ENCODE measurements around the gene KIF3C. TPM values are rescaled to one million over a fixed set of nuclear protein-coding genes. Genes with fewer than 3 reads are reported as not detected.
A peak's percentile ranks its signal among the peaks of the same experiment; 100 is the strongest.
"Not testable (repeated sequence)": the region's sequence is repeated elsewhere in the genome, so short reads cannot be mapped to it uniquely, and the experiment has no call there.

Gene KIF3C
- total RNA-seq, 2 donors from 2014 or later: 3.0 to 5.3 TPM

GRCh38 chr2:26001743-26002351 is 19.6 kb upstream of the KIF3C start:
- DNase-seq (peak; percentile 67), ATAC-seq (peak; percentile 55 to 91)
- intact Hi-C loops (cut with DNase I): no loop called here

GRCh38 chr2:26000561-26001082 is 18.3 kb upstream of the KIF3C start:
- no peak for DNase-seq
- intact Hi-C loops (cut with DNase I): no loop called here
- peak in 1 of 2 donors; percentile 41 for ATAC-seq

- ATAC-seq; intact Hi-C loops (cut with DNase I); DNase-seq: not testable (repeated sequence)
These were observed 17.1 kb upstream of the KIF3C start for GRCh38 chr2:25999406-25999805.

DNA sequence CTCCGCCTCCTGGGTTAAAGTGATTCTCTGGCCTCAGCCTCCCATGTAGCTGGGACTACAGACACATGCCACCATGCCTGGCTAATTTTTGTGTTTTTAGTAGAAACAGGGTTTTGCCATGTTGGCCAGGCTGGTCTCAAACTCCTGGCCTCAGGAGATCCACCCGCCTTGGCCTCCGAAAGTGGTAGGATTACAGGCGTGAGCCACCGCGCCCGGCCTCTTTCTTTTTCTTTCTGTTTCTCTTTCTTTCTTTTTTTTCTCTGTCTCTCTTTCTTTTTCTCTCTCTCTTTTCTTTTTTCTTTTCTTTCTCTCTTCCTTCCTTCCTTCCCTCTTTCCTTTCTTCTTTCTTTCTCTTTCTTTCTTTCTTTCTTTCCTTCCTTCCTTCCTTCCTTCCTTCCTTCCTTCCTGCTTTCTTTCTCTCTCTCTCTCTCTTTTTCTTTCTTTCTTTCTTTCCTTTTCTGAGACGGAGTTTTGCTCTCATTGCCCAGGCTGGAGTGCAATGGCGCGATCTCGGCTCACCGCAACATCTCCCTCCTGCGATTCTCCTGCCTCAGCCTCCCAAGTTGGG is 16.6 kb upstream of the KIF3C start:
- ATAC-seq; DNase-seq; intact Hi-C loops (cut with DNase I): not testable (repeated sequence)

DNA sequence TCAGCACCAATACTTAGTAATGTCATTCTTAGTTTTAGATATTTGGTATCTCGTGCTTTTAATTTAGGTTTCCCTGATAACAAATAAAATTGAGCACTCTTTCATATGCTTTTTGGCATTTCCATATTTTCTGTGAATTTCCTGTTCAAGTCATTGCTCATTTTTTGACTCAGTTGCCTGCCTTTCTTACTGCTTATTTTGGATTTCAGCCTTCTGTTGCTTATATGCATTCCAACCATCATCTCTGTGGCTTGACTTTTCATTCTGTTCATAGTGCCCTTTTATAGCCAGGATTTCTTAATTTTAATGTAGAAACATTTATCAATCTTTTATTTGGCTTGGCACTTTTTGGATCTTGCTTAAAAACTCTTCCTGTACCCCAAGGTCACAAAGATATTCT is 14.5 kb upstream of the KIF3C start:
- DNase-seq: no peak
- ATAC-seq: no peak
- intact Hi-C loops (cut with DNase I): no loop called here

- DNase-seq (no peak), ATAC-seq (no peak)
- intact Hi-C loops (cut with DNase I): no loop called here
These were observed 12.2 kb upstream of the KIF3C start for GRCh38 chr2:25994509-25994908.

- intact Hi-C loops (cut with DNase I): no loop called here
- DNase-seq (no peak), ATAC-seq (no peak)
These were observed 10.8 kb upstream of the KIF3C start for GRCh38 chr2:25993049-25993448.

GRCh38 chr2:25992556-25992955 is 10.3 kb upstream of the KIF3C start:
- intact Hi-C loops (cut with DNase I): no loop called here
- ATAC-seq (no peak), DNase-seq (no peak)

GRCh38 chr2:25991965-25992364 is 9.7 kb upstream of the KIF3C start:
- intact Hi-C loops (cut with DNase I): loop anchor here in 1 of 2 donors (2.0 kb wide), 1 partner anchor 153 kb away; no protein-coding TSS in a partner anchor
- ATAC-seq (peak in 1 of 2 donors; percentile 23), DNase-seq (no peak)

GRCh38 chr2:25989154-25989553 is 6.9 kb upstream of the KIF3C start:
- intact Hi-C loops (cut with DNase I): no loop called here
- no peak for DNase-seq
- ATAC-seq: no peak

GRCh38 chr2:25988134-25988533 is 5.8 kb upstream of the KIF3C start:
- no peak for DNase-seq
- intact Hi-C loops (cut with DNase I): no loop called here

GRCh38 chr2:25983735-25984134 is 1.4 kb upstream of the KIF3C start:
- intact Hi-C loops (cut with DNase I): no loop called here
- ATAC-seq: no peak
- no peak for DNase-seq

More at GRCh38 chr2:25988134-25988533, 5.8 kb upstream of the KIF3C start:
- ATAC-seq: no peak

DNA sequence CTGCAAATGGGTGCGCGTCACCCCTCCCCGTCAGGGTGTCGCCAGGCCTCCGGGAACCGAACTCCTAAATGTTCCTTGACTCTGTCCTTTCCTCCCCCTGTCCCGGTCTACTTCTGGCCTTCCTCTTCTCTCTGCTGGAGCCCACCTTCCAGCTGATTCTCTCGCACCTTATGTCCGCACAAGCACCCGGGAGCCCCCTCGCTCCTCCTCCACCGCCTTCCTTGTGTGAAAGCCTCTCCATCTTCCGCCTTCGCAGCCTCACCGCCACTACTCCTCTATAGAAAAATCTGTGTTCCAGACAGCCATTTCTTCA is 627 bp upstream of the KIF3C start:
- ATAC-seq (no peak), DNase-seq (no peak)
- intact Hi-C loops (cut with DNase I): no loop called here

- ATAC-seq: peak; percentile 43 to 48
- intact Hi-C loops (cut with DNase I): no loop called here
- no peak for DNase-seq
These were observed 563 bp downstream of the KIF3C start for GRCh38 chr2:25981596-25982272.

DNA sequence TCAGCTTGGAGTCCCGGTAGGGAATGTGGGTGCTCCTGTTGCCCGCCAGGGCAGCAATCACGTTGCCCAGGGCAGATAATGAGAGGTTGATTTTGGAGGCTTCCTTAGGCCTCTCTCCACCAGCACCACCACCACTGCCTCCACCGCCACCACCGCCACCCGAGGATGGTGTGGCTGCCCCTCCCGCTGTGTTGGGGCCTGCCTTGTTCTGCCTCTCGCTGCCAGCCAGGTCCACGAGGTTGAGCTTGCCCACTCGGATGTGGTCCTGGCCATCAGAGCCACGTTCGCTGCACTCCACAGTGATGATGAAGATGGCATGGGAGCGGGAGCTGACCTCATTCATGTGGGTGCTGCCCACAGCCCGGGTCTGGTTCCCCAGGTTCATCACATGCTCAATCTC is 1.3 kb downstream of the KIF3C start:
- no peak for DNase-seq
- ATAC-seq: no peak
- intact Hi-C loops (cut with DNase I): no loop called here

DNA sequence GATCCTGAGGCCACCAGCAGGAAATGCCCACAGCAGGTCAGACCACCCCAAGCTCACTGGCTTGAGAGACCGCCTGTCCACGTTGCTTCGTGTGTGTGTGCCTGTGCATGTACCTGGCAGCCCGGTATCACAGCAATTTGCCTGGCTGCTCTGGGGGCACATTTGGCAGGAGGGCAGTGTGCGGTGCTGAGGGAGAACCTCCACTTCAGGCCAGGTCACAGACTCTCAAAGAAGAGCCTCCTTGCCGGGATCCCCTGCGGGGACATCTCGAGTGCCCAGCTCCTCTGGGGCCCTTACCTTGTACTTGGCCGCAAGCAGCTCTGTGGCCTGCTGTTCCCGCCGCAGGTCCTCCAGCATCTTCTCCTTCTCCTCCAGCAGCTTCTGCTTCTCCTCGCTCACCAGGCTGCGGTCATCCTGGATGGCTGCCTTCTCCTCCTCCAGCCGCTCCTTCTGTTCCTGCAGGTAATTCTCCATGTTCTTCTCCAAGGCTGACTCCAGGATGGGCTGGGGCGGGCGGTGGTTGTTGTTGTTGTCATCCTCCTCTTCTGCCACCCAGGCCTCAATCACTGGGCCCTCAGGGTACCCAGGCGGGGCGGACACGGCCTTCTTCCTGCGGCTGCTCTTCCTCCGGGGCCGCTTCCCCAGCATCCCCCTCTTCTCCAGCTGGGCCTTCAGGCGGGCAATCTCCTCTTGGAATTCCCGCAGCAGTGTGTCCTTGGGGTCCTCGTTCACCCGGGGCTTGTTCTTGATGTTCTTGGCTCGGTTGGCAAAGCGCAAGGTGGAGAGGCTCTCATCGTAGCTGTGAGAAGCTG is 2.0 kb downstream of the KIF3C start:
- ATAC-seq (no peak), DNase-seq (no peak)
- intact Hi-C loops (cut with DNase I): no loop called here

GRCh38 chr2:25979001-25979400 is 3.3 kb downstream of the KIF3C start:
- no peak for ATAC-seq
- DNase-seq: no peak
- intact Hi-C loops (cut with DNase I): no loop called here

GRCh38 chr2:25977768-25978167 is 4.5 kb downstream of the KIF3C start:
- no peak for DNase-seq
- ATAC-seq: no peak

GRCh38 chr2:25976983-25977741 is 5.1 kb downstream of the KIF3C start:
- ATAC-seq: peak in 1 of 2 donors; percentile 55
- intact Hi-C loops (cut with DNase I): no loop called here
- no peak for DNase-seq

More at GRCh38 chr2:25977768-25978167, 4.5 kb downstream of the KIF3C start:
- intact Hi-C loops (cut with DNase I): no loop called here
